ENCODE measurements around the gene ELMOD1. TPM values are rescaled to one million over a fixed set of nuclear protein-coding genes. Genes with fewer than 3 reads are reported as not detected.

Gene ELMOD1
- total RNA-seq, 1 donor from 2014 or later: not detected

- Mint-ChIP-seq H3K27me3 (ENCODE audit: unreplicated experiment) (no peaks in the 10 kb centered on the region), H3K4me1 (ENCODE audit: unreplicated experiment) (peaks cover 4% of the 10 kb centered on the region), H3K36me3 (ENCODE audit: unreplicated experiment) (peaks cover 21% of the 10 kb centered on the region), H3K9me3 (ENCODE audit: unreplicated experiment) (no peaks in the 10 kb centered on the region), H3K4me3 (ENCODE audit: unreplicated experiment) (no peak overlapping the region), H3K27ac (ENCODE audit: unreplicated experiment) (no peak overlapping the region)
- no peak for DNase-seq (ENCODE audit: extremely low spot score, unreplicated experiment)
- no peak for TF ChIP-seq CTCF (IDR thresholded peaks at IDR 0.05)
Measured at GRCh38 chr11:107550304-107550703, 40.6 kb upstream of the ELMOD1 start.

GRCh38 chr11:107561688-107562087, 29.3 kb upstream of the ELMOD1 start:
- H3K4me3 Mint-ChIP-seq (ENCODE audit: unreplicated experiment): no peak overlapping the region
- H3K36me3 Mint-ChIP-seq (ENCODE audit: unreplicated experiment): peaks cover 5% of the 10 kb centered on the region
- no peak overlapping the region for H3K27ac Mint-ChIP-seq (ENCODE audit: unreplicated experiment)
- no peaks in the 10 kb centered on the region for H3K9me3 Mint-ChIP-seq (ENCODE audit: unreplicated experiment)
- peaks cover 2% of the 10 kb centered on the region for H3K27me3 Mint-ChIP-seq (ENCODE audit: unreplicated experiment)
- peaks cover 28% of the 10 kb centered on the region for H3K4me1 Mint-ChIP-seq (ENCODE audit: unreplicated experiment)
- DNase-seq (ENCODE audit: extremely low spot score, unreplicated experiment): no peak
- TF ChIP-seq CTCF (IDR thresholded peaks at IDR 0.05): no peak

GRCh38 chr11:107562647-107563208, 28.2 kb upstream of the ELMOD1 start:
- H3K4me1 Mint-ChIP-seq (ENCODE audit: unreplicated experiment): peaks cover 28% of the 10 kb centered on the region
- H3K36me3 Mint-ChIP-seq (ENCODE audit: unreplicated experiment): peaks cover 3% of the 10 kb centered on the region
- H3K4me3 Mint-ChIP-seq (ENCODE audit: unreplicated experiment): no peak overlapping the region
- no peak for TF ChIP-seq CTCF (IDR thresholded peaks at IDR 0.05)
- no peaks in the 10 kb centered on the region for H3K9me3 Mint-ChIP-seq (ENCODE audit: unreplicated experiment)
- peaks cover 5% of the 10 kb centered on the region for H3K27me3 Mint-ChIP-seq (ENCODE audit: unreplicated experiment)
- DNase-seq (ENCODE audit: extremely low spot score, unreplicated experiment): no peak
- peak overlapping the region; percentile 37 for H3K27ac Mint-ChIP-seq (ENCODE audit: unreplicated experiment)

GRCh38 chr11:107563702-107564101, 27.2 kb upstream of the ELMOD1 start:
- H3K27ac Mint-ChIP-seq (ENCODE audit: unreplicated experiment): peak overlapping the region; percentile 68
- H3K9me3 Mint-ChIP-seq (ENCODE audit: unreplicated experiment): no peaks in the 10 kb centered on the region
- peak overlapping the region; percentile 24 for H3K4me3 Mint-ChIP-seq (ENCODE audit: unreplicated experiment)
- peaks cover 3% of the 10 kb centered on the region for H3K36me3 Mint-ChIP-seq (ENCODE audit: unreplicated experiment)
- DNase-seq (ENCODE audit: extremely low spot score, unreplicated experiment): no peak
- H3K4me1 Mint-ChIP-seq (ENCODE audit: unreplicated experiment): peaks cover 28% of the 10 kb centered on the region
- peak; percentile 70 for TF ChIP-seq CTCF (IDR thresholded peaks at IDR 0.05)
- peaks cover 12% of the 10 kb centered on the region for H3K27me3 Mint-ChIP-seq (ENCODE audit: unreplicated experiment)

- no peaks in the 10 kb centered on the region for H3K9me3 Mint-ChIP-seq (ENCODE audit: unreplicated experiment)
- H3K4me3 Mint-ChIP-seq (ENCODE audit: unreplicated experiment): peak overlapping the region; percentile 95
Measured at GRCh38 chr11:107564877-107565218, 26.1 kb upstream of the ELMOD1 start.

More at GRCh38 chr11:107564877-107565218, 26.1 kb upstream of the ELMOD1 start:
- no peak for DNase-seq (ENCODE audit: extremely low spot score, unreplicated experiment)
- no peaks in the 10 kb centered on the region for H3K36me3 Mint-ChIP-seq (ENCODE audit: unreplicated experiment)
- no peak for TF ChIP-seq CTCF (IDR thresholded peaks at IDR 0.05)
- H3K4me1 Mint-ChIP-seq (ENCODE audit: unreplicated experiment): peaks cover 28% of the 10 kb centered on the region
- peaks cover 15% of the 10 kb centered on the region for H3K27me3 Mint-ChIP-seq (ENCODE audit: unreplicated experiment)
- H3K27ac Mint-ChIP-seq (ENCODE audit: unreplicated experiment): peak overlapping the region; percentile 96

All from osteocyte (in vitro differentiated cells).